HG03565 (cell line): ENCODE measurements around the gene KLC1.

ENCODE experiments used
- ATAC-seq: cut with Tn5 transposase; IDR thresholded peaks from one replicate; pipeline ENCODE4 v1.9.1; 2021; ENCODE audit warnings: mild to moderate bottlenecking, moderate library complexity; ENCODE audit not compliant: unreplicated experiment

The KLC1 gene

GRCh38 chr14:103745424-103745823, 116.4 kb downstream of the KLC1 start:
- no peak for ATAC-seq

GRCh38 chr14:103746701-103747100, 117.7 kb downstream of the KLC1 start:
- no peak for ATAC-seq

- ATAC-seq, result no peak
These were observed 119.5 kb downstream of the KLC1 start for GRCh38 chr14:103748534-103748857.

DNA sequence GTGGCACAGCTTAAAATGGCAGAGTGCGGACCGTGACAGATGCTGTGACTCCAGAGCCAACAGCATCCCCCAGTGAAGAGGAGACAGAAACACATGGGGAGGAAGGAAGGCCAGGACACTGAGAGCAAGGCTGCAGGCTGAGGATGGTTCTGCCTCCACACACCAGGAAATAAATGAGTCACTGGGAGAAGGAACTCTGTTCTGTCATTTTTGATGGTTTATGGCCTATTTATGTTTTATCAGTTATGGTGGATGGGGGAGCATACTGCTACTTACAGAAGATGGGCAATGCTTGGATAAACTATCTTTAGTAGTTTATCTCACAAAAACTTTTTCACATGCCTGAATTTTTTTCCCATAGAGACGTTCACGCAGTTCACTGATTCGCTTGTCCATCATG, 120.4 kb downstream of the KLC1 start:
- ATAC-seq, result no peak

GRCh38 chr14:103749860-103750259, 120.8 kb downstream of the KLC1 start:
- no peak for ATAC-seq
